ENCODE measurements around the gene CSNK1D.
A peak's percentile ranks its signal among the peaks of the same experiment; 100 is the strongest.

The CSNK1D gene

GRCh38 chr17:82230609-82231311 is 42.7 kb downstream of the CSNK1D start:
- Histone ChIP-seq H3K9me3 (ENCODE audit: insufficient read depth, low read depth, low read length) (no peaks in the 10 kb centered on the region), H3K4me2 (ENCODE audit: low read length) (peak overlapping the region; percentile 93), H4K91ac (ENCODE audit: low read depth, low read length) (peak overlapping the region; percentile 94), H4K12ac (ENCODE audit: low read depth, low read length) (peak overlapping the region; percentile 86), H2BK12ac (ENCODE audit: low read length) (peak overlapping the region; percentile 28), H3K79me1 (ENCODE audit: low read length) (peaks cover 22% of the 10 kb centered on the region), H3K4me1 (ENCODE audit: control insufficient read depth in 1 of 2, insufficient read depth in 2 of 2, low read length in 2 of 2) (peaks cover 37 to 50% of the 10 kb centered on the region in 2 experiments), H2AFZ (ENCODE audit: insufficient read depth, low read length, poor library complexity) (peak overlapping the region; percentile 74), H3K36me3 (ENCODE audit: control insufficient read depth in 1 of 2, insufficient read depth in 2 of 2, low read length in 2 of 2) (peaks cover under 1 to 7% of the 10 kb centered on the region in 2 experiments), H2BK120ac (ENCODE audit: insufficient read depth, low read length, poor library complexity) (peak overlapping the region; percentile 78), H3K18ac (ENCODE audit: low read length) (peak overlapping the region; percentile 70), H3K27me3 (ENCODE audit: insufficient read depth, low read length) (peaks cover 15% of the 10 kb centered on the region), H2BK5ac (ENCODE audit: low read depth, low read length, poor library complexity) (no peak overlapping the region), H3K9ac (ENCODE audit: low read length) (no peak overlapping the region), H3K79me2 (ENCODE audit: control insufficient read depth, insufficient read depth, low read length, poor library complexity) (peaks cover 16% of the 10 kb centered on the region), H4K8ac (ENCODE audit: low read depth, low read length) (peak overlapping the region; percentile 92), H3K23ac (ENCODE audit: low read length) (no peak overlapping the region), H3K4me3 (ENCODE audit: low read depth, low read length) (peak overlapping the region; percentile 55), H3K14ac (ENCODE audit: low read length) (peak overlapping the region; percentile 50), H3K4ac (ENCODE audit: low read depth, low read length) (peak overlapping the region; percentile 66), H3K27ac (ENCODE audit: low read depth, low read length) (no peak overlapping the region), H2AK5ac (ENCODE audit: low read length) (peak overlapping the region; percentile 82)
- DNase-seq: peak; percentile 71 to 78
- WGBS (ENCODE audit: extremely low coverage, insufficient coverage, insufficient read length): no CpG with 5 or more reads among the region's 76 CpGs

GRCh38 chr17:82229698-82230608 is 43.5 kb downstream of the CSNK1D start:
- H2BK5ac ChIP-seq (ENCODE audit: low read depth, low read length, poor library complexity): no peak overlapping the region
- peaks cover 15% of the 10 kb centered on the region for H3K27me3 ChIP-seq (ENCODE audit: insufficient read depth, low read length)
- DNase-seq: peak in 1 of 2 donors; percentile 36
- peak overlapping the region; percentile 2 for H2BK120ac ChIP-seq (ENCODE audit: insufficient read depth, low read length, poor library complexity)
- peaks cover 21% of the 10 kb centered on the region for H3K79me1 ChIP-seq (ENCODE audit: low read length)
- peak overlapping the region; percentile 93 for H3K4me2 ChIP-seq (ENCODE audit: low read length)
- peaks cover 0 to 3% of the 10 kb centered on the region in 2 experiments for H3K36me3 ChIP-seq (ENCODE audit: control insufficient read depth in 1 of 2, insufficient read depth in 2 of 2, low read length in 2 of 2)
- H3K18ac ChIP-seq (ENCODE audit: low read length): peak overlapping the region; percentile 40
- peaks cover 32 to 47% of the 10 kb centered on the region in 2 experiments for H3K4me1 ChIP-seq (ENCODE audit: control insufficient read depth in 1 of 2, insufficient read depth in 2 of 2, low read length in 2 of 2)
- H3K4ac ChIP-seq (ENCODE audit: low read depth, low read length): peak overlapping the region; percentile 66
- peak overlapping the region; percentile 12 for H2BK12ac ChIP-seq (ENCODE audit: low read length)
- H3K9ac ChIP-seq (ENCODE audit: low read length): no peak overlapping the region
- peak overlapping the region; percentile 71 for H3K4me3 ChIP-seq (ENCODE audit: low read depth, low read length)
- H3K79me2 ChIP-seq (ENCODE audit: control insufficient read depth, insufficient read depth, low read length, poor library complexity): peaks cover 16% of the 10 kb centered on the region
- H4K91ac ChIP-seq (ENCODE audit: low read depth, low read length): peak overlapping the region; percentile 70
- no peak overlapping the region for H3K27ac ChIP-seq (ENCODE audit: low read depth, low read length)
- H3K23ac ChIP-seq (ENCODE audit: low read length): no peak overlapping the region
- no peak overlapping the region for H2AFZ ChIP-seq (ENCODE audit: insufficient read depth, low read length, poor library complexity)
- peak overlapping the region; percentile 82 for H2AK5ac ChIP-seq (ENCODE audit: low read length)
- peak overlapping the region; percentile 37 for H3K14ac ChIP-seq (ENCODE audit: low read length)
- peaks cover 3% of the 10 kb centered on the region for H3K9me3 ChIP-seq (ENCODE audit: insufficient read depth, low read depth, low read length)
- WGBS (ENCODE audit: extremely low coverage, insufficient coverage, insufficient read length): no CpG with 5 or more reads among the region's 28 CpGs
- H4K8ac ChIP-seq (ENCODE audit: low read depth, low read length): peak overlapping the region; percentile 2
- H4K12ac ChIP-seq (ENCODE audit: low read depth, low read length): peak overlapping the region; percentile 40

- H2BK12ac ChIP-seq (ENCODE audit: low read length): peak within 1 kb of the TSS; percentile 47
- peak; percentile 45 to 79 for DNase-seq
- peaks cover 23 to 38% of the 10 kb centered on the region in 2 experiments for H3K4me1 ChIP-seq (ENCODE audit: control insufficient read depth in 1 of 2, insufficient read depth in 2 of 2, low read length in 2 of 2)
- H3K9me3 ChIP-seq (ENCODE audit: insufficient read depth, low read depth, low read length): peaks cover 3% of the 10 kb centered on the region
- peak within 1 kb of the TSS; percentile 82 for H2AK5ac ChIP-seq (ENCODE audit: low read length)
- H3K4me3 ChIP-seq (ENCODE audit: low read depth, low read length): peak within 1 kb of the TSS; percentile 71
- H3K23ac ChIP-seq (ENCODE audit: low read length): no peak within 1 kb of the TSS
- peaks cover 0 to 3% of the 10 kb centered on the region in 2 experiments for H3K36me3 ChIP-seq (ENCODE audit: control insufficient read depth in 1 of 2, insufficient read depth in 2 of 2, low read length in 2 of 2)
- H4K8ac ChIP-seq (ENCODE audit: low read depth, low read length): peak within 1 kb of the TSS; percentile 77
- no CpG with 5 or more reads among the region's 105 CpGs for WGBS (ENCODE audit: extremely low coverage, insufficient coverage, insufficient read length)
- no peak within 1 kb of the TSS for H3K27ac ChIP-seq (ENCODE audit: low read depth, low read length)
- H2AFZ ChIP-seq (ENCODE audit: insufficient read depth, low read length, poor library complexity): peak within 1 kb of the TSS; percentile 33
- H3K79me2 ChIP-seq (ENCODE audit: control insufficient read depth, insufficient read depth, low read length, poor library complexity): peaks cover 12% of the 10 kb centered on the region
- H3K14ac ChIP-seq (ENCODE audit: low read length): peak within 1 kb of the TSS; percentile 54
- peak within 1 kb of the TSS; percentile 87 for H4K91ac ChIP-seq (ENCODE audit: low read depth, low read length)
- H2BK5ac ChIP-seq (ENCODE audit: low read depth, low read length, poor library complexity): no peak within 1 kb of the TSS
- H3K9ac ChIP-seq (ENCODE audit: low read length): peak within 1 kb of the TSS; percentile 37
- peaks cover 15% of the 10 kb centered on the region for H3K27me3 ChIP-seq (ENCODE audit: insufficient read depth, low read length)
- peaks cover 15% of the 10 kb centered on the region for H3K79me1 ChIP-seq (ENCODE audit: low read length)
- H3K4ac ChIP-seq (ENCODE audit: low read depth, low read length): peak within 1 kb of the TSS; percentile 28
- peak within 1 kb of the TSS; percentile 72 for H2BK120ac ChIP-seq (ENCODE audit: insufficient read depth, low read length, poor library complexity)
- H3K4me2 ChIP-seq (ENCODE audit: low read length): peak within 1 kb of the TSS; percentile 93
- peak within 1 kb of the TSS; percentile 32 for H4K12ac ChIP-seq (ENCODE audit: low read depth, low read length)
- peak within 1 kb of the TSS; percentile 65 for H3K18ac ChIP-seq (ENCODE audit: low read length)
These were observed 44.4 kb downstream of the CSNK1D start, which contains the start of gene SLC16A3 for GRCh38 chr17:82228842-82229697. SLC16A3 (plus strand) TSS chr17:82229042; CDS start chr17:82236009, 6,967 bp downstream.
